Calu3 (cell line): ENCODE data around the gene SV2C. TPM values are rescaled to one million over a fixed set of nuclear protein-coding genes. Genes with fewer than 3 reads are reported as not detected.

Experiments
- BruUV-seq: library from RNA; stranded (reverse); fragments of 400-500 nt; replicated peaks from 2 replicates; lab custom pipeline; 2021; lab: Mats Ljungman, UMichigan
- CTCF ChIA-PET: fragments of 300-600 bp; sonication (Branson Sonifier 250); formaldehyde crosslinking; loops from one replicate; lab custom pipeline; 2022; ENCODE audit warnings: antibody characterized with exemption; lab: Charles Lee
- DNase-seq: peaks from one replicate; pipeline ENCODE4 v3.0.0; 2022
- H3K27ac Mint-ChIP-seq: one replicate; pipeline ENCODE4 v1.8.0; 2022; ENCODE audit warnings: mixed read lengths; ENCODE audit not compliant: unreplicated experiment
- H3K27me3 Mint-ChIP-seq: one replicate; pipeline ENCODE4 v1.8.0; 2022; ENCODE audit warnings: mixed read lengths; ENCODE audit not compliant: unreplicated experiment
- H3K36me3 Mint-ChIP-seq: one replicate; pipeline ENCODE4 v1.8.0; 2022; ENCODE audit warnings: mild to moderate bottlenecking, moderate library complexity, mixed read lengths; ENCODE audit not compliant: insufficient read depth, unreplicated experiment
- H3K4me1 Mint-ChIP-seq: one replicate; pipeline ENCODE4 v1.8.0; 2022; ENCODE audit warnings: mild to moderate bottlenecking, low read depth, mixed read lengths; ENCODE audit not compliant: unreplicated experiment
- H3K4me3 Mint-ChIP-seq: one replicate; pipeline ENCODE4 v1.8.0; 2022; ENCODE audit warnings: mild to moderate bottlenecking, low read depth, moderate library complexity, mixed read lengths; ENCODE audit not compliant: unreplicated experiment
- H3K9me3 Mint-ChIP-seq: one replicate; pipeline ENCODE4 v1.8.0; 2022; ENCODE audit warnings: low read depth, mixed read lengths; ENCODE audit not compliant: unreplicated experiment
- CTCF ChIP-seq: fragments of 200-600 bp; IDR thresholded peaks from one replicate; pipeline ENCODE4 v1.8.0; 2022; ENCODE audit warnings: antibody characterized with exemption; ENCODE audit not compliant: unreplicated experiment
- intact Hi-C: fragments of 100-400 bp; cut with micrococcal nuclease; formaldehyde crosslinking; loops from one replicate; pipeline ENCODE4 v1.10.0; 2022; ENCODE audit not compliant: unreplicated experiment
- total RNA-seq: library from RNA; stranded (reverse); gene quantifications from 2 replicates; pipeline ENCODE4 v1.2.3, GENCODE V29; 2022

Gene SV2C
- total RNA-seq, 1 experiment from 2014 or later: 0.90 TPM

- peaks cover 63% of the 10 kb centered on the region for H3K27me3 Mint-ChIP-seq
- H3K4me1 Mint-ChIP-seq: no peaks in the 10 kb centered on the region
- TF ChIP-seq CTCF: no peak
- H3K36me3 Mint-ChIP-seq: no peaks in the 10 kb centered on the region
- intact Hi-C loops: no loop called here
- no TSS peak for BruUV-seq
- CTCF ChIA-PET: no interaction called here
- no peak overlapping the region for H3K27ac Mint-ChIP-seq
- H3K9me3 Mint-ChIP-seq: no peaks in the 10 kb centered on the region
- no peak for DNase-seq
- no peak overlapping the region for H3K4me3 Mint-ChIP-seq
Measured at GRCh38 chr5:76149636-76150035, 66.5 kb downstream of the SV2C start.

DNA sequence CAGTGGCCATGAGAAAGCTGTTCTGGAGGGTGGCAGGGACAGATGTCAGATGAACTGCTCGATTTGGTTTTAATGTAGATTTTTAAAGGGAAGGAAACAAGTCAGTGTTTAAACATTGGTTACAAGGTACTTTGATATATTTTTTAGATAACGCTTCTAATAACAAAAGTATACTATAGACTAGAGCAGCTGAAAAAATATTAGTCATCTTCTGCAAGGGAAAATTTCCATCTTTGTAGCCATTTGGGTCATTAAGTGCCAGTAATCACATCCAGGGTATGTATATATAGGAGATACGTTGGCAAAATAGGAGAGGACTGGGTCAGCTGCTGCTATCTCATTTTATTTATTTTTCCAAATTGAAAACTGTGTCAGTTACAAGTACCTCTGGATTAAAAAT lies 69.0 kb downstream of the SV2C start:
- Mint-ChIP-seq H3K27ac (no peak overlapping the region), H3K36me3 (no peaks in the 10 kb centered on the region), H3K27me3 (peaks cover 67% of the 10 kb centered on the region), H3K4me3 (no peak overlapping the region), H3K9me3 (no peaks in the 10 kb centered on the region), H3K4me1 (no peaks in the 10 kb centered on the region)
- BruUV-seq: no TSS peak
- no peak for TF ChIP-seq CTCF
- DNase-seq: no peak
- intact Hi-C loops: no loop called here
- CTCF ChIA-PET: no interaction called here

- Mint-ChIP-seq H3K4me1 (no peaks in the 10 kb centered on the region), H3K9me3 (no peaks in the 10 kb centered on the region), H3K4me3 (no peak overlapping the region), H3K36me3 (no peaks in the 10 kb centered on the region), H3K27ac (no peak overlapping the region), H3K27me3 (peaks cover 70% of the 10 kb centered on the region)
- intact Hi-C loops: no loop called here
- no TSS peak for BruUV-seq
- CTCF ChIA-PET: interaction anchor here (1.1 kb wide), 1 partner anchor 15 kb away, joined by 3 read pairs; no protein-coding TSS in a partner anchor
- DNase-seq: no peak
- TF ChIP-seq CTCF: no peak
Measured at GRCh38 chr5:76152700-76153099, 69.5 kb downstream of the SV2C start.

DNA sequence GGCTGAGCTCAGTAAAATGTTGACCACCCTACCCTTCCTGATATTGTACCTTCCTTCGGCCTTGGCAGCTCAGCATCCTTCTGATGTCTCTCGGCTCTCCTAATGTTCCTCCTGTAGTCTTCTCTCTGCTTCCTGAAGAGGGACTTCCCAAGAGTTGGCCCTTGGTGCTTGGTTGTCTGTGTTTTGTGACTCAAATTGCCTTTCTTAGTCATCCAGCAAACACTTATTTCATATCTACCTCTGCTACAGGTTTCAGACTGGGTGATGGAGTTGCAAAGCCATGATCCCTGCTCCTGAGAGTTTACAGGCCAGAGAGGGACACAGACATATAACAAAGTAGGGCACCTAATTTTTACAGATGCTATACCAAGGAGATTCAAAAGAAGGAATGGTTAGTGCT lies 70.1 kb downstream of the SV2C start:
- intact Hi-C loops: no loop called here
- Mint-ChIP-seq H3K4me1 (no peaks in the 10 kb centered on the region), H3K27ac (no peak overlapping the region), H3K36me3 (no peaks in the 10 kb centered on the region), H3K9me3 (no peaks in the 10 kb centered on the region), H3K4me3 (no peak overlapping the region), H3K27me3 (peaks cover 75% of the 10 kb centered on the region)
- BruUV-seq: no TSS peak
- no peak for DNase-seq
- CTCF ChIA-PET: interaction anchor here (1.1 kb wide), 2 partner anchors 11 to 16 kb away, joined by 3 read pairs; no protein-coding TSS in a partner anchor
- no peak for TF ChIP-seq CTCF
